ENCODE measurements around the gene EFNA5.

DNA sequence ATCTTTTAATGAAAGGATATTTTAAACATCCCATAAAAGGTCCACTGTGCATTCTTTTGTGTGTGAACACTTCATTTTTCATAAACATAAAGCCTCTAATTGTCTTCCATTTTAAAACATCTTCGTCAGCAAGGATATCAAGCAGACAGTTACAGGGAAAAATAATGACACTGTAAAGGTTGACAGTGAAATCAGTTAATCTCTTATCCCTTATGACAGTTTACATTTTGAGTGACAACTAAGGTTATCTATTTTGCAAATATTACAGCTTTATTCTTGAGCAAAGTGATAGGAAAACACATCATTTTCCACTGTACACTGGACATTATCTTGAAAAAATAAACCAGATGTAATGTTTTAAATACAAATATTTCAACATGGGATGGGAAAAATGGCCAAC, 28.7 kb upstream of the EFNA5 start:
- TF ChIP-seq CTCF (IDR thresholded peaks at IDR 0.05) (no peak), POLR2A (IDR thresholded peaks at IDR 0.05) (no peak), POLR2AphosphoS5 (IDR thresholded peaks at IDR 0.05; ENCODE audit: insufficient read depth in 1 of 2, low read depth in 1 of 2) (no peak)

Measured in vagina (tissue), 2 donors.